ENCODE measurements around the gene SFXN5.

SFXN5 gene

GRCh38 chr2:72972352-72973136 lies 99.0 kb downstream of the SFXN5 start:
- DNase-seq: no peak

DNA sequence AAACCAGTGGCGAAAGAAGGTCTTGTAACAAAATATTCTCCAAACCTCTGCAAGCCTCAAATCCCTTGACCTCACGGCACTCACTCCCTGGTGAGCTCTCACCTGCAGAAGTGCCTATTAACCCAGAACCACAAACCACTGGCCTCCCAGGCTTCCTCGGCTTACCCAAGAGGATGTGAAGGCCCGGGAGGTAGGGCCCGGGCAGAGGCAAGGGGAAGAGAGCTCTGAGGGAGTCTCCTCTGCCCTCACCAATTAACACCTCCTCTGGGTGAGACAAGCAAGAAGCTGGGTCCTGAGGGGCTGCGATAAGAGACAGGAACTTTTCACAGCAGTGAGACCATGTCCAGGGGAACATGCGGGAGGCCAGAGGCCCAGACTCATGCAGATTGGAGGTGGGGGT lies 100.5 kb downstream of the SFXN5 start:
- no peak for DNase-seq

- no peak for DNase-seq
Observed at GRCh38 chr2:72969706-72970105, 101.8 kb downstream of the SFXN5 start.

DNA sequence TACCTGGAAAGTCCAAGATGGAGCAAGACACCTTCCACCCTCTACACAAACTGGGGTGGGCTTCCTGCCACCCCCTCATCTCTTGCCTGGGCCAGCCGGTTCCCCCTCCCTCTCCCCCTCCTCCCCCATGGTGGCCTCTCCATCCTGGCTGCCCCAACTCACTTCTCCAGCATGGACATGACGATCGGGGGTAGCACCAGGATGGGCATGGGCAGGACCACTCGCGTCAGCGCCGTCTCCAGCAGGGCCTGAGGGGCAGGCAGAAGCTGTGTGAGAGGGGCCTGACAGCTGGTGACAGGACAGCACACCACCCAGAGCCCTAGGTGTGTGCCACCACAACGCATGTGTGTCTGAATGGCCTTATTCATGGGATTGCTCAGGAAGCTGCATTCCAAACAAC lies 103.2 kb downstream of the SFXN5 start:
- DNase-seq: no peak

GRCh38 chr2:72965770-72966450 lies 105.6 kb downstream of the SFXN5 start:
- DNase-seq: no peak

DNA sequence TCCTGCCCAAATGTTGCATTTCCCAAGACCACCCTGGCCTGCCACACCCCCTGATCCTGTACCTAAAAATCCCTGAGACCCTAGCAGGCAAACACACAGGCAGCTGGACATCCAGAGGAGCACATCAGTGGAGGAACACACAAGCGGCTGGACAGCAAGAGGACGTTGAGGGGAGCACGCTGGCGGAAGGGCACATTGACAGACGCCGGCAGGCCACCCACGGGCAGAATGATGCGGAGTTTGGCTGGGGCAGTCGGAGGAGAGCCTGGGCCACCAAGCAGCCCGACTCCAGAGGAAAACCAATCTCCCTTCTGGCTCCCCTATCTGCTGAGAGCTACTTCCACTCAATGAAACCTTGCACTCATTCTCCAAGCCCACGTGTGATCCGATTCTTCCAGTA lies 106.5 kb downstream of the SFXN5 start:
- no peak for DNase-seq

GRCh38 chr2:72964146-72964525 lies 107.4 kb downstream of the SFXN5 start:
- DNase-seq: no peak

DNA sequence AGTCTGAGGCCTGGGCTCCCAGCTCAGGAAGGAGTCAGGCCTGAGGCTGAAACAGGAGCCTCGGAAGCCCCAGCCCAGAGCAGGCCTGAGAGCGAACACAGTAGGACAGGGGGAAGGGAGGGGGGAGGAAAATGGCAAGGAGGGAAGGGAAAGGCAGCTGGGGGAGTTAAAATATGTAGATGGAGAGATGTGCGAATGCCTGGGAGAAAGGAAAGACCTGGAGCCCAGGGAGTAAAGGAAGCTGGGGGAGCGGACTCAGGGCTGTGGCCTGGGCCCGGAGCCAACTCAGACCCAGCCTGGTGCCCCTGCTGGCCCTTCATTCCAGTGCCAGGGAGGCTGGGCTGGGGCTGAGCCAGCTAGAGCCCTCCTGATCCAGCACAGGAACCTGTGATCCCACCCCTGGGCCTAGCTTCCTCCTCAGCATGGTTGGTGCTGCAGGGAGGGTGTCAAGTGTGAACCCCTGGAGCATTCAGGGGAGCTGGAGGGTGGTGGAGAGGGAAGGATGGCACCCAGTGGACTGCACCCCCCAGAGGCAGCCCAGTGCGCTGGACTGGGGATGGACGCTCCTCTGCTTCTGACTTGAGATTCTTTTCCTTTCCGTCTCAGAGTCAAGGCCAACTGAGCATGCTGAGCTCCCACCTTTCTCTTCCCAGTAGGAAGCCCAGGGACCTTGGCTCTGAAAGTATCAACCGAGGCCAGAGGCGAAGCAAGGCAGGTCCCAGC lies 107.9 kb downstream of the SFXN5 start:
- DNase-seq: no peak

GRCh38 chr2:72962911-72963310 lies 108.6 kb downstream of the SFXN5 start:
- DNase-seq: no peak

DNA sequence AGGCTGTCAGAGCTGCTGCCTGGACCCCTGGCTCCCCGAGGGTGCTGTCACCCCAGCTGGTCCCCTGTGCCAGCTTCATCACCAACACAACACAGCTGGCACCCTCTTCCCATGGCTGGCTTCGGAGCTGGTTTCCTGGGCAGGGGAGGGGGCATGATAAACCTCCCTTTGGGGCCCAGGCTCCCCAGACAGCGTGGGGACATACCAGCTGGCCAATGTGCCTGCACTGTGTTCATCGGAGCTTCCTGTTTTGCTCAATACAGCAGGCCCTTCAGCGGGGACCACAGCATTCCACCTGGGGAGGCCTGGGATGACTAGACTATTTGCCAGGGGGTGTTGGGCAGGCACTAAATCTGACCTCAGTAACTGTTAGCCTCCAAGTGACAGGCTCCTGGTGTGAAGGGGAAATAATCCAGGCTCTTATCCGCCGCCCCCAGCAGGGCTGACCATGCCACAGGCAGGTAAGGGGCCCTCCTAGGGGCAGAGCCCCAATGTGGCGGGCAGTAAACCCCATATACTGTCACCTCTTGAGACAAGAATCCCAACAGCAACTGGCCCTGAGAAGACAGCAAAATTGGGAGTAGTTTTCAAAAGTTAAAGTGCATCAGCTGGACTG lies 109.6 kb downstream of the SFXN5 start:
- DNase-seq: no peak

GRCh38 chr2:72961036-72961720 lies 110.3 kb downstream of the SFXN5 start:
- DNase-seq: no peak

DNA sequence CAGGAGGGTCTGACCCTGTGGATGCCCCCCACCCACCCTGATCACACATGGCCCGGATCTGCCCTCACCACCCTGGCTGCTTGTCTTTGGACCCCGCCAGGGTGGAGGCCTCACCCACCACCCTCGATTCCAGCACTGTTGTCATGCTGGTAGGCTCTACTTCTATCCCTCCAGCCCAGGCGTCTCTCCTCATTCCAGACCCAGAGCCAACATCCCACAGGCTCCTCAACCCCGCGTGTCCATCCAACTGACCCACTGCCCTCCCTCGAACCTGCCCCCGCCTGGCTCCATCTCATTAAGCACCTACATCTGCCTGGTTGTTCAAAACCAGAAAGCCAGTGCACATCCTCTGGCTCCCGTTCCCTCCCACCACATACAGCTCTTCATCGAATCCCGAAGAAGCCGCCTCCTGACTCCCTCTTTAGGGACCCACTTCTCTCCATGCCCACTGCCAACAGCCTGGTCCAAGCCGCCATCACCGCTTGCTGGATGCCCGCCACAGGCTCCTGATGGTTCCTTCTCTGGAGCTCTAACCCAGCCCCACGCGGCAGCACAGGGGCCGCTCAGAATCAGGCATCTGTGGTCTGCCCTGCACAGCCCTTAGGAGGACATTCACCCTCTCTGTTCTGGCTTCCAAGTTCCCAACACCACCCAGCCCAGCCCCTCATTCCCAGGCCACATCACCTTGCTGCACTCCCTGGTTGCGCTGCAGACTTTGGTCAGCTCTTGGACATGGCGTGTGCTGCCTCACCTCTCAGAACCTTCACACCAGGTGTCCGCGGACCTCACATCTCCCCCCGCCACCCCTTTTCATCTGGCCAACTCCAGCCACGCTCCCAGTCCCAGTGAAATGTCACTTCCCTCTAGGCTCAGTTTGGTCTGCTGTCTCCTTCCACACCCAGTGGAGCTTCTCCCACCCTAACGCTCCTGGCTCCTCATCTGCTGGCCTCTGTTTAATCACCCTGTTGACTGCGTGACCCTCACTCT lies 111.2 kb downstream of the SFXN5 start:
- DNase-seq: no peak

DNA sequence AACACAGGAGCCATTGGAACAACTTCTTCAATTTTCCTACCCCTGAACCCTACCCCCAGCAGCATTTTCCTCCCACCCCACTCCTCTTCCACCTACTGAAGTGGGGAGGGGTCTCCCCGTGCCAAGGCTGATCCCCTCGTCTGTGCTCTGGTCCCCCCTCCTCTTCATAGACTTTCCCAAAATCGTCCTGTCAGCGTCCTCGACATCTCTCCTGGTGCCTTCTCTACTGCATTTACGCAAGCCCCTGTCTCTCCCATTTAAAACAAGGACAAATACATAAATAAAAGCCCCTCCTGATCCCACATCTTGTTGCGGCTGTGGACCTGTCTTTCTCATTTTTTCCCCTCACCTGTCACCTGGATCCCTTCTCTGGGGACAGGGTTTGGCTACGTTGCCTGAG lies 112.0 kb downstream of the SFXN5 start:
- DNase-seq: no peak

- DNase-seq: no peak
Observed at GRCh38 chr2:72958542-72959385, 112.7 kb downstream of the SFXN5 start.

DNA sequence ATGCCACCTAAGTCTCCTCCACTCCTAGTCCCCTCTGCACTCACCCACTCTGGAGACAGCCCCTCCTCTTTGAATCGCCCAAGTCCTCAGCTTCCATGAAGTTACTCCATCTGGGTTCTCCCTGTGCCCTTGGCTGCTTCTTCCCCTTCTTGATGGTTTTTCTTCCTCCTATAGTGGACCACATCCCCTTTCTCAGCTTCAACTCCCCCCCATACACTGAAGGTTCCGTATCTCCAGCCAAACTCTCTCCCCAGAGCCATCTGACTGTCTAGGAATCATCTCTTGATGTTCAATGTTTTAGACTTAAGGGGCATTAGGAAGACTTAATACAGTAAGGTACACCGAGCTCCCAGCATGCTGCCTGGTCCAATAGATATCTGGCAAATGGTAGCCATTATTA lies 114.6 kb downstream of the SFXN5 start:
- DNase-seq: no peak

GRCh38 chr2:72956050-72956395 lies 115.5 kb downstream of the SFXN5 start:
- no peak for DNase-seq

DNA sequence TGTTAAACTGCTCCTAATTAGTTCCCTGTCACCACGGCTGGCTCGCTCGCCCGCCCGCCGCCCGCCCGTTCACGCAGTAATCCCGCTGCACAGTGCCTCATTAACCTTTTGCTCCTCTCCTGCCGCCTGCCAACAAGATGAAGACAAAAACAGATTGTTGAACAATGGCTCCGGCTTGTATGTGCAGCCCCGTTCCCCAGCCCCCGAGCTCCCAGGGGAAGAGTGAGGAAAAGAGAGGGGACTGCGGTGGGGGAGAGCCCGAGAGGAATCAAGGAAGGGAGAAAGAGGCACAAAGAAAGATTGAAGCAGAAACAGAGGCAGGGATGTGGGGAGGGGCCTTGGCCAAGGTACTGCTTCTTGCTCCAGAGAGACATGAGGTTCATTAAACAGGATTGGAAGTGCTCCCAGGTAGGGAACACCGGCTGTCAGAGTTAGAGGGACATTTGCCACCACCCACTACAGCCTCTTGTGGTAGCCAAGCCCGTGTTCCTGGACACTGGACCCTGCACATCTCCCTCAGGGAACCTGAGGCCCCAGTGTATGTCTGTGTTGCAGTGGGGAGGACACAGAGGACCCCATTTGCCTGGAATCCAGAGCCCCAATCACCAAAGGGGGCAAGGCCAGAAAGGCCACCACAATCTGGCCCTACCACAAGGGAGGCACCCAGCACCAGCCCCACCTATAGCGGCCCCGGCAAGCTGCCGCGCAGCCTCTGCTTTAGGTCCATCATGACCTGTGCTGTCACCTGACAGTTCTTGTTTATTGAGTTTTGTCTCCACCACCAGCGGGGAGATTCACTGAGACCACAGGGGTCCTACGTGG lies 116.1 kb downstream of the SFXN5 start:
- DNase-seq: no peak

DNA sequence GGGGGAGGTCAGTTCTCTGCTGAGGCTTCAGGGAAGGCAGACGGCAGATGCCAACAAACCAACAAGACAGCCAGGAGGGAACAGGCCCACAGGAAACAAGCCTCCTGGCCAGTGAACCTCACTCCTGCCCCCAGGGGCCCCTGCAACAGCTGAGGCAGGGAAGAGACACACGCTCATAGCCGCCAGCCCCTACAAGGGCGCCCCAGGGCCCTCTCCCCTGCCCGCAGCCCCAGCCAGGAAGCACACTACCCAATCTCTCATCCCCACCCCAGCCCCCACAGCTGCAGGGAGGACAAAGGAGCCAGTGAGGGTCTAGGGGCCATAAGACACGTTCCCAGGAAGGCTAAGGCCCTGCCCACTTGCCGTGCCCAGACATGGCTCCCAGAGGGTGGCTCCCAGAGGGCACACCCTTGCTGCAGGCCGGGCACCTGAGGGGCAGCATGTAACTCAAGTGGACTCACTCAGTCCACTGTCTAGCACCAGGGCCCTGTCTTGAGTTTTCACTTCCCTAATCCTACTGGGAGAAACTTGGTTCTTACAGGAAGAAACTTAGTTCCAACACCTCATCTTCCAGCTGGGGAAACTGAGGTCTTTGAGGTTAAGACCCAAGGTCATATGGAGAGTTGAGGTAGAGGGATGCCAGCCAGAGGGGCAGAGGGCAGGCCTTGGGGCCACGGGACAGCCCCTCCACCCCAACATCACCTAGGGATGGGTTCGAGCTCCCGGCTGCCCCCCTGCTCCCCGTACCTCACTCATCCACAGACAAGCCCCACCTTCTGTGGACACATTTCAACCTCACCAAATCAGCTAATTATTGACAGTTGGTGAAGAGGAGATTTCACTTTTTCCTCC lies 116.9 kb downstream of the SFXN5 start:
- DNase-seq: no peak

DNA sequence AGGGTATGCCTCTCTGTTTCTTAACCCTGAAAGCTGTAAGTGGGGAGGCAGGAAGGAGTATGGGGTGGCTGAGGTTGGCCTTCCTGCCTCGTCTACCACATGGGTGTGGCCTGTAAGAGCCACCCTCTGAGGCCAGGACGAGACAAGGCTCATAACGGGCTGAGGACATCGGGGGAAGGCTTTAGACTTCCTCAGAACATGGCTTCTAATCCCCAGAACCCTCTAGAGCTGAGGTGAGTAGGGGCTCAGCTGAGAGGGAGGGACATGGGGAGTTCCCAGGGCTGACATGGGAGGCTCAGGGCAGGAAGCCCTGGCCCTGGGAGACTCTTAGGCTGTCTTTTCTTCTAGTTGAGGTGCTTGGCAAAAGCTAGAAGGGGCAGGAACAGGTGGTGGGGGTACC lies 117.5 kb downstream of the SFXN5 start:
- DNase-seq: no peak
